SK-N-SH (cell line): ENCODE measurements around the gene TGFA. TPM values are rescaled to one million over a fixed set of nuclear protein-coding genes. Genes with fewer than 3 reads are reported as not detected.

Experiments used
- CTCF ChIA-PET: fragments of 300-600, 350-600 bp; formaldehyde crosslinking; extraction: SDS; loops from one replicate; lab custom pipeline; 2021; lab: Yijun Ruan, JAX
- POLR2A ChIA-PET: fragments of 350-600 bp; sonication (Branson Sonifier 250); formaldehyde crosslinking; extraction: SDS; loops from one replicate; lab custom pipeline; 2020; ENCODE audit warnings: antibody characterized with exemption, inconsistent platforms; lab: Yijun Ruan, JAX
- DNase-seq: peaks from one replicate; pipeline ENCODE4 v3.0.0; 2012
- H2AFZ ChIP-seq: fragments of 200-600 bp; sonication (generic); 2 replicates; pipeline ENCODE4 v1.8.1; 2016; ENCODE audit warnings: antibody characterized with exemption, mild to moderate bottlenecking, low read depth
- H3F3A ChIP-seq: fragments of 200-600 bp; sonication (generic); replicated peaks from 2 replicates; pipeline ENCODE3; 2016; ENCODE audit warnings: antibody characterized with exemption, mild to moderate bottlenecking; ENCODE audit not compliant: insufficient read depth
- H3K27ac ChIP-seq, 2 experiments: fragments of 200-500 bp in 1 of 2; fragments of 200-600 bp in 1 of 2; sonication (Bioruptor generic) in 1 of 2; sonication (generic), shearing (Covaris generic) in 1 of 2; 2 replicates each; pipeline versions ENCODE4 v1.5.1 to v1.6.1; 2014 to 2016; ENCODE audit warnings: low read depth in 2 of 2, inconsistent platforms in 1 of 2, low read length in 1 of 2, mild to moderate bottlenecking in 1 of 2, mixed read lengths in 1 of 2
- H3K27me3 ChIP-seq: fragments of 200-600 bp; sonication (generic), shearing (Covaris generic); 2 replicates; pipeline ENCODE4 v1.6.1; 2016; ENCODE audit warnings: mixed run types; ENCODE audit not compliant: insufficient read depth
- H3K36me3 ChIP-seq, 2 experiments: fragments of 200-500 bp in 1 of 2; fragments of 200-600 bp in 1 of 2; sonication (Bioruptor generic) in 1 of 2; sonication (generic) in 1 of 2; replicated peaks in 1 of 2; 2 replicates each; pipeline versions ENCODE3 to v1.5.1; 2014 to 2016; ENCODE audit warnings: low read length in 1 of 2, mild to moderate bottlenecking in 1 of 2; ENCODE audit not compliant: insufficient read depth in 2 of 2, control insufficient read depth in 1 of 2
- H3K4me1 ChIP-seq, 2 experiments: fragments of 200-500 bp in 1 of 2; fragments of 200-600 bp in 1 of 2; sonication (Bioruptor generic) in 1 of 2; sonication (generic), shearing (Covaris generic) in 1 of 2; 2 replicates each; pipeline versions ENCODE4 v1.5.1 to v1.6.1; 2014 to 2016; ENCODE audit warnings: low read depth in 1 of 2, low read length in 1 of 2, mixed run types in 1 of 2; ENCODE audit not compliant: insufficient read depth in 2 of 2, control insufficient read depth in 1 of 2
- H3K4me2 ChIP-seq: fragments of 200-600 bp; sonication (generic), shearing (Covaris generic); 2 replicates; pipeline ENCODE4 v1.6.1; 2017; ENCODE audit warnings: mixed run types
- H3K4me3 ChIP-seq, 2 experiments: fragments of 200-500 bp in 1 of 2; fragments of 200-600 bp in 1 of 2; sonication (Bioruptor generic) in 1 of 2; sonication (generic), shearing (Covaris generic) in 1 of 2; 2 replicates each; pipeline versions ENCODE4 v1.5.1 to v1.8.1; 2014 to 2016; ENCODE audit warnings: low read depth in 2 of 2, inconsistent platforms in 1 of 2, low read length in 1 of 2, mild to moderate bottlenecking in 1 of 2, mixed read lengths in 1 of 2, moderate library complexity in 1 of 2
- H3K79me2 ChIP-seq: fragments of 200-600 bp; sonication (generic); 2 replicates; pipeline ENCODE4 v1.8.1; 2017; ENCODE audit warnings: mild to moderate bottlenecking; ENCODE audit not compliant: insufficient read depth
- H3K9ac ChIP-seq: fragments of 200-600 bp; sonication (generic); 2 replicates; pipeline ENCODE4 v1.6.1; 2017; ENCODE audit warnings: mixed run types
- H3K9me2 ChIP-seq: fragments of 200-600 bp; sonication (generic); 2 replicates; pipeline ENCODE4 v1.6.1; 2017; ENCODE audit warnings: mixed run types
- H3K9me3 ChIP-seq: fragments of 200-600 bp; sonication (generic); 2 replicates; pipeline ENCODE4 v1.6.1; 2017; ENCODE audit warnings: mixed run types, mild to moderate bottlenecking, moderate library complexity
- H4K20me1 ChIP-seq: fragments of 200-600 bp; sonication (generic); 2 replicates; pipeline ENCODE4 v1.6.1; 2017; ENCODE audit warnings: mild to moderate bottlenecking, mixed run types; ENCODE audit not compliant: insufficient read depth
- CHD2 ChIP-seq: fragments of 150-350 bp; IDR thresholded peaks from 2 replicates; pipeline ENCODE4 v1.6.1; 2018; ENCODE audit warnings: low read length; ENCODE audit not compliant: partially characterized antibody
- EP300 ChIP-seq, 2 experiments: IDR thresholded peaks; 2 replicates each; pipeline versions ENCODE4 v1.4.0 to v1.6.1; 2012; ENCODE audit warnings: borderline replicate concordance in 1 of 2, low read depth in 1 of 2, low read length in 1 of 2
- EZH2phosphoT487 ChIP-seq: fragments of 200-600 bp; sonication (generic); IDR thresholded peaks from 2 replicates; pipeline ENCODE4 v1.6.1; 2017; ENCODE audit warnings: low read depth, mixed run types, mild to moderate bottlenecking, antibody characterized with exemption, moderate library complexity, borderline replicate concordance
- MEF2A ChIP-seq: IDR thresholded peaks from 2 replicates; pipeline ENCODE4 v1.4.0; 2012; ENCODE audit warnings: low read depth, borderline replicate concordance
- NRF1 ChIP-seq: IDR thresholded peaks from 2 replicates; pipeline ENCODE4 v1.6.1; 2012; ENCODE audit warnings: low read depth, mild to moderate bottlenecking, low read length
- RAD21 ChIP-seq: IDR thresholded peaks from 2 replicates; pipeline ENCODE4 v1.6.1; 2012; ENCODE audit warnings: mild to moderate bottlenecking, low read length
- RCOR1 ChIP-seq: fragments of 150-350 bp; IDR thresholded peaks from 2 replicates; pipeline ENCODE4 v1.6.1; 2017; ENCODE audit warnings: antibody characterized with exemption, low read length
- SMC3 ChIP-seq: IDR thresholded peaks from 2 replicates; pipeline ENCODE4 v1.6.1; 2012; ENCODE audit warnings: low read depth, low read length, improper control_type of control experiment
- TCF12 ChIP-seq: IDR thresholded peaks from 2 replicates; pipeline ENCODE4 v1.4.0; 2012
- TEAD4 ChIP-seq: IDR thresholded peaks from 2 replicates; pipeline ENCODE4 v1.4.0; 2012; ENCODE audit warnings: mild to moderate bottlenecking, borderline replicate concordance; ENCODE audit not compliant: insufficient read depth
- WGBS: methylation state at CpG from one replicate; pipeline ENCODE4 v1.1.6; 2017; ENCODE audit warnings: low lambda C conversion rate; 5-methylcytosine and 5-hydroxymethylcytosine counted together
- polyA plus RNA-seq, 3 experiments: library from polyadenylated mRNA; depleted of rRNA; stranded (reverse); fragments of >200 nt; gene quantifications; 2 replicates each; pipeline ENCODE4 v1.2.3, GENCODE V29; 2012
- TF ChIP-seq, protein P1 (sequence below): fragments of 150-350 bp; IDR thresholded peaks from 2 replicates; pipeline ENCODE4 v1.6.1; 2017; ENCODE audit warnings: antibody characterized with exemption, low read length, low read depth, borderline replicate concordance
- TF ChIP-seq, protein P2 (sequence below): IDR thresholded peaks from 2 replicates; pipeline ENCODE4 v1.4.0; 2012; ENCODE audit warnings: low read depth, borderline replicate concordance

Gene TGFA
- polyA plus RNA-seq, 1 of the 3 experiments (the other 2 are of a cell fraction), result not detected

DNA sequence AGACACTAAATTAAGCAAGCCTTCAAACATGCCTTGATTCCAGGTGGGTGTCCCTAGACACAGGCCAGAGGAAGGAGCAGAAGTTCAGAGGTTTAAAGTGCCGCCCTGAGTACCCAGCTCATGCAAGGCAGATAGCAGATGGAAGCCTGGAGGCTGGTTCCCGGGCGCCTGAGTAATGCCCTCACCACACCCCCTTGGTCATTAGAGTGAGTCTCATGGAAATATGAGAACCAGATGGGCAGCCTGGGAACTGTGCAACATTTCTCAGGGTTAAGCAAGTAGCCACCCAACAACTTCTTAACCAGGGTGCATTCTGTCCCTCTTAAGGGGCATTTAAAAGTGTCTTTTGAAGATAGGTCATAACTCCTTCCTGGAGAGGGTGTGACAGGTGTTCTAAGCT lies 44.1 kb downstream of the TGFA start (continued):
- TF ChIP-seq, protein P1, sequence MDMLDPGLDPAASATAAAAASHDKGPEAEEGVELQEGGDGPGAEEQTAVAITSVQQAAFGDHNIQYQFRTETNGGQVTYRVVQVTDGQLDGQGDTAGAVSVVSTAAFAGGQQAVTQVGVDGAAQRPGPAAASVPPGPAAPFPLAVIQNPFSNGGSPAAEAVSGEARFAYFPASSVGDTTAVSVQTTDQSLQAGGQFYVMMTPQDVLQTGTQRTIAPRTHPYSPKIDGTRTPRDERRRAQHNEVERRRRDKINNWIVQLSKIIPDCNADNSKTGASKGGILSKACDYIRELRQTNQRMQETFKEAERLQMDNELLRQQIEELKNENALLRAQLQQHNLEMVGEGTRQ, result no peak
- TF ChIP-seq MEF2A (no peak), RCOR1 (no peak), NRF1 (no peak), EP300 (IDR thresholded peaks at IDR 0.05; ENCODE audit: borderline replicate concordance in 1 of 2, low read depth in 1 of 2, low read length in 1 of 2) (no peak)
- TF ChIP-seq, all 33 proteins: peak for 0

DNA sequence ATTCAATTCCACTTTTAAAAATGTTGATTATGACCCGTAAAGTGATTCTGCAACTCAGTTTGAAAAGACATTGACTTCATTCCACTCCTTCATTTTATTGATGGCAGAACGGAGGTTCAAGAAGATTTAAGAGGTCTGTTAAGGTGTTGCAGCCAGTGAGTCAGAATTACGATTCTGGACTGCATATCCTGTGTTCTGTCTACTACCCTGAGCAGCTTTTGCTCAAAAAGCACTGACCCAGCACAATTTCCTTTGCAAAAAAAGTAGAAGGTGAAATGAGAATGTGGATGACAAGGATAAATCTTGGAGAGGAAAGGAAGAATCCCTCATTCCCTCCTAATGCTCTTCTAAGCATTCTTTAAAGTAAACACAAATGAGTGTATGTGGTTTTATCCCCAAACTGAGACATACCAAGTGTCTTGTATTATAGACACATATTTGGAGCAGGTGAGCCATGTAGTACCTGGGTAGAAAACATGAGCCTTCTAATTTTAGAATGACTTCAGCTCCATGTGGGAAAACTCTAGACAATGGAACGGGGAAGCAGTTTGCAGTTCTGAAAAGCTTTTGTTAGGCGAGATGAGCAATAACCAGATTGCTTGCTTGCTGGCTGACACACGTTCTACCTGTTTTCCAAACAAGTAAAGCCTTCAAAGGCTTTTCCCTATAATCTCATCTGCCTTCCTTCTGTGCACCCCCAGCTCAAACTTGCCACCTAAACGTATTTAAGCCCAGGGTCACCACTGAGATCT lies 44.7 kb downstream of the TGFA start:
- 23% methylated on average over 7 of the region's 7 CpGs for WGBS
- POLR2A ChIA-PET, result no interaction called here
- DNase-seq, result no peak
- Histone ChIP-seq H3K4me1 (no peaks in the 10 kb centered on the region; a peak in 1 of 4 replicates), H3K4me3 (no peak overlapping the region), H3K4me2 (no peak overlapping the region), H3K9ac (no peak overlapping the region), H3K79me2 (no peaks in the 10 kb centered on the region), H2AFZ (no peak overlapping the region), H3K9me2 (no peaks in the 10 kb centered on the region), H3K27ac (no peak overlapping the region), H4K20me1 (no peaks in the 10 kb centered on the region), H3K9me3 (no peaks in the 10 kb centered on the region), H3K36me3 (no peaks in the 10 kb centered on the region), H3K27me3 (no peaks in the 10 kb centered on the region), H3F3A (no peaks in the 10 kb centered on the region)
- CTCF ChIA-PET, result interaction anchor here (1.1 to 1.6 kb wide), 4 partner anchors 10 to 24 kb away, joined by 3 to 6 read pairs (median 4); no protein-coding TSS in a partner anchor
- no peak for TF ChIP-seq RAD21
- TF ChIP-seq TEAD4, result no peak
- TF ChIP-seq, protein P2, sequence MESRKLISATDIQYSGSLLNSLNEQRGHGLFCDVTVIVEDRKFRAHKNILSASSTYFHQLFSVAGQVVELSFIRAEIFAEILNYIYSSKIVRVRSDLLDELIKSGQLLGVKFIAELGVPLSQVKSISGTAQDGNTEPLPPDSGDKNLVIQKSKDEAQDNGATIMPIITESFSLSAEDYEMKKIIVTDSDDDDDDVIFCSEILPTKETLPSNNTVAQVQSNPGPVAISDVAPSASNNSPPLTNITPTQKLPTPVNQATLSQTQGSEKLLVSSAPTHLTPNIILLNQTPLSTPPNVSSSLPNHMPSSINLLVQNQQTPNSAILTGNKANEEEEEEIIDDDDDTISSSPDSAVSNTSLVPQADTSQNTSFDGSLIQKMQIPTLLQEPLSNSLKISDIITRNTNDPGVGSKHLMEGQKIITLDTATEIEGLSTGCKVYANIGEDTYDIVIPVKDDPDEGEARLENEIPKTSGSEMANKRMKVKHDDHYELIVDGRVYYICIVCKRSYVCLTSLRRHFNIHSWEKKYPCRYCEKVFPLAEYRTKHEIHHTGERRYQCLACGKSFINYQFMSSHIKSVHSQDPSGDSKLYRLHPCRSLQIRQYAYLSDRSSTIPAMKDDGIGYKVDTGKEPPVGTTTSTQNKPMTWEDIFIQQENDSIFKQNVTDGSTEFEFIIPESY, result no peak
- TF ChIP-seq SMC3, result no peak
- TF ChIP-seq CHD2, result no peak
- no peak for TF ChIP-seq EZH2phosphoT487
- no peak for TF ChIP-seq TCF12
